ENCODE results near the gene RING1.

- TF ChIP-seq EZH2phosphoT487 (IDR thresholded peaks at IDR 0.05; ENCODE audit: unreplicated experiment) (no peak), CTCF (conservative IDR thresholded peaks at IDR 0.05; ENCODE audit: low read depth in 2 of 2) (no peak), EZH2 (IDR thresholded peaks at IDR 0.05; ENCODE audit: low read depth, unreplicated experiment) (no peak), REST (IDR thresholded peaks at IDR 0.05; ENCODE audit: unreplicated experiment) (no peak), POLR2AphosphoS5 (IDR thresholded peaks at IDR 0.05; ENCODE audit: low read depth) (no peak), JUNB (IDR thresholded peaks at IDR 0.05; ENCODE audit: unreplicated experiment) (no peak), STAT1 (IDR thresholded peaks at IDR 0.05; ENCODE audit: unreplicated experiment) (no peak), NANOG (IDR thresholded peaks at IDR 0.05; ENCODE audit: borderline replicate concordance) (no peak), CREB1 (CRISPR knock-in tag; IDR thresholded peaks at IDR 0.05; ENCODE audit: low read depth) (no peak), ZNF114 (CRISPR knock-in tag; IDR thresholded peaks at IDR 0.05) (no peak), ZNF331 (CRISPR knock-in tag; IDR thresholded peaks at IDR 0.05; ENCODE audit: low read depth) (no peak), ETS1 (IDR thresholded peaks at IDR 0.05) (no peak), ZNF462 (CRISPR knock-in tag; IDR thresholded peaks at IDR 0.05) (no peak)
These were observed 22.6 kb upstream of the RING1 start for GRCh38 chr6:33185654-33186187.

Measured in GM23338 (cell line).